SU-DHL-6 (cell line): ENCODE measurements around the gene PACS1.

Experiments used
- H2AFZ ChIP-seq: fragments of 200-600 bp; sonication (generic); 2 replicates; pipeline ENCODE4 v1.6.1; 2014; ENCODE audit warnings: low read depth, mild to moderate bottlenecking, moderate library complexity, mixed read lengths, antibody characterized with exemption, low read length; ENCODE audit not compliant: severe bottlenecking
- H3F3A ChIP-seq: fragments of 200-600 bp; shearing (Covaris generic); 2 replicates; pipeline ENCODE4 v1.6.0; 2016; ENCODE audit warnings: antibody characterized with exemption, mild to moderate bottlenecking; ENCODE audit not compliant: insufficient read depth
- H3K27ac ChIP-seq: fragments of 200-600 bp; sonication (generic); 2 replicates; pipeline ENCODE4 v1.5.1; 2016; ENCODE audit warnings: low read depth, mild to moderate bottlenecking, low read length, moderate library complexity, mixed read lengths
- H3K27me3 ChIP-seq: fragments of 200-600 bp; sonication (generic), shearing (Covaris generic); 2 replicates; pipeline ENCODE4 v1.6.0; 2014; ENCODE audit warnings: mild to moderate bottlenecking, low read length
- H3K36me3 ChIP-seq: fragments of 200-600 bp; sonication (generic); 2 replicates; pipeline ENCODE4 v1.6.1; 2014; ENCODE audit warnings: mild to moderate bottlenecking, low read length, mixed read lengths
- H3K4me2 ChIP-seq: fragments of 300-600, 200-600 bp; shearing (Covaris generic), sonication (generic); 2 replicates; pipeline ENCODE4 v1.6.0; 2014; ENCODE audit warnings: low read length, low read depth, mild to moderate bottlenecking; ENCODE audit not compliant: poor library complexity, severe bottlenecking
- H3K4me3 ChIP-seq: fragments of 200-600 bp; sonication (generic); 2 replicates; pipeline ENCODE4 v1.5.1; 2014; ENCODE audit warnings: antibody characterized with exemption, low read length, mild to moderate bottlenecking, mixed read lengths; ENCODE audit not compliant: insufficient read depth, poor library complexity, severe bottlenecking
- H3K79me2 ChIP-seq: fragments of 200-600 bp; sonication (generic); 2 replicates; pipeline ENCODE4 v1.6.1; 2014; ENCODE audit warnings: mild to moderate bottlenecking, low read length, moderate library complexity; ENCODE audit not compliant: insufficient read depth
- H3K9ac ChIP-seq: fragments of 200-600 bp; sonication (generic); 2 replicates; pipeline ENCODE4 v1.7.0; 2014; ENCODE audit warnings: mild to moderate bottlenecking, low read length
- H3K9me2 ChIP-seq: fragments of 200-600 bp; sonication (generic); replicated peaks from 2 replicates; pipeline ENCODE4 v1.6.1; 2014; ENCODE audit warnings: low read length; ENCODE audit not compliant: insufficient read depth
- H3K9me3 ChIP-seq: fragments of 200-600 bp; sonication (generic); 2 replicates; pipeline ENCODE4 v1.6.1; 2014; ENCODE audit warnings: low read length, mixed read lengths; ENCODE audit not compliant: insufficient read depth
- H4K20me1 ChIP-seq: fragments of 200-600 bp; sonication (generic); 2 replicates; pipeline ENCODE4 v1.6.1; 2014; ENCODE audit warnings: low read depth, mild to moderate bottlenecking, antibody characterized with exemption, low read length, moderate library complexity, mixed read lengths
- EZH2phosphoT487 ChIP-seq: fragments of 200-600 bp; sonication (generic), shearing (Covaris generic); conservative IDR thresholded peaks from 2 replicates; pipeline ENCODE4 v1.6.1; 2018; ENCODE audit warnings: mild to moderate bottlenecking, antibody characterized with exemption, low read length, moderate library complexity, mixed read lengths
- TF ChIP-seq, protein P1 (sequence below): fragments of 200-600 bp; sonication (generic); IDR thresholded peaks from one replicate; pipeline ENCODE4 v1.5.1; 2017; ENCODE audit warnings: antibody characterized with exemption, mild to moderate bottlenecking, low read length, moderate library complexity; ENCODE audit not compliant: insufficient read depth, poor library complexity, severe bottlenecking

Gene PACS1

DNA sequence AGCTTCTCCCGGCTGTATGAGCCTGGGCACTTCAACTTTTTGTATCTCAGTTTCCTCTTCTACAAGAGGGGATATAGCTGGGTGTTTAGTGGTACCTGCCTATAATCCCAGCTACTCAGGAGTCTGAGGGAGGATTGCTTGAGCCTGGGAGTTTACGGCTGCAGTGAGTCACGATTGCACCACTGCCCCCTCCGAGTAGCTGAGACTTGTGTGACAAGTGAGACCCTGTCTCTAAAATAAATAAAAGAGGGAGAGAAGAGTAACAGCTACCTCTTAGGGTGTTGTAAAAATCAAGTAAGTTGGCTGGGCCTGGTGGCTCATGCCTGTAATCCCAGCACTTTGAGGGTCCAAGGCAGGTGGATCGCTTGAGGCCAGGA, 33.8 kb upstream of the PACS1 start:
- H4K20me1 ChIP-seq, result no peaks in the 10 kb centered on the region
- no peak overlapping the region for H3K4me2 ChIP-seq
- no peaks in the 10 kb centered on the region for H3K79me2 ChIP-seq
- no peaks in the 10 kb centered on the region for H3K9me2 ChIP-seq
- H3K4me3 ChIP-seq, result no peak overlapping the region
- no peak overlapping the region for H3K9ac ChIP-seq
- no peaks in the 10 kb centered on the region for H3K36me3 ChIP-seq
- no peaks in the 10 kb centered on the region for H3F3A ChIP-seq
- TF ChIP-seq EZH2phosphoT487, result no peak
- TF ChIP-seq, protein P1, sequence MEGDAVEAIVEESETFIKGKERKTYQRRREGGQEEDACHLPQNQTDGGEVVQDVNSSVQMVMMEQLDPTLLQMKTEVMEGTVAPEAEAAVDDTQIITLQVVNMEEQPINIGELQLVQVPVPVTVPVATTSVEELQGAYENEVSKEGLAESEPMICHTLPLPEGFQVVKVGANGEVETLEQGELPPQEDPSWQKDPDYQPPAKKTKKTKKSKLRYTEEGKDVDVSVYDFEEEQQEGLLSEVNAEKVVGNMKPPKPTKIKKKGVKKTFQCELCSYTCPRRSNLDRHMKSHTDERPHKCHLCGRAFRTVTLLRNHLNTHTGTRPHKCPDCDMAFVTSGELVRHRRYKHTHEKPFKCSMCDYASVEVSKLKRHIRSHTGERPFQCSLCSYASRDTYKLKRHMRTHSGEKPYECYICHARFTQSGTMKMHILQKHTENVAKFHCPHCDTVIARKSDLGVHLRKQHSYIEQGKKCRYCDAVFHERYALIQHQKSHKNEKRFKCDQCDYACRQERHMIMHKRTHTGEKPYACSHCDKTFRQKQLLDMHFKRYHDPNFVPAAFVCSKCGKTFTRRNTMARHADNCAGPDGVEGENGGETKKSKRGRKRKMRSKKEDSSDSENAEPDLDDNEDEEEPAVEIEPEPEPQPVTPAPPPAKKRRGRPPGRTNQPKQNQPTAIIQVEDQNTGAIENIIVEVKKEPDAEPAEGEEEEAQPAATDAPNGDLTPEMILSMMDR, result no peak
- H3K9me3 ChIP-seq, result no peaks in the 10 kb centered on the region
- no peak overlapping the region for H3K27ac ChIP-seq
- H2AFZ ChIP-seq, result no peak overlapping the region
- H3K27me3 ChIP-seq, result no peaks in the 10 kb centered on the region

- no peaks in the 10 kb centered on the region for H4K20me1 ChIP-seq
- H3K9me2 ChIP-seq, result no peaks in the 10 kb centered on the region
- no peak overlapping the region for H3K9ac ChIP-seq
- no peaks in the 10 kb centered on the region for H3K36me3 ChIP-seq
- no peaks in the 10 kb centered on the region for H3K27me3 ChIP-seq
- no peak overlapping the region for H3K27ac ChIP-seq
- no peak overlapping the region for H3K4me3 ChIP-seq
- H3F3A ChIP-seq, result no peaks in the 10 kb centered on the region
- no peaks in the 10 kb centered on the region for H3K79me2 ChIP-seq
- no peak for TF ChIP-seq EZH2phosphoT487
- TF ChIP-seq, protein P1, result no peak
- no peaks in the 10 kb centered on the region for H3K9me3 ChIP-seq
- H2AFZ ChIP-seq, result no peak overlapping the region
- no peak overlapping the region for H3K4me2 ChIP-seq
Measured at GRCh38 chr11:66037327-66037726, 32.7 kb upstream of the PACS1 start.

DNA sequence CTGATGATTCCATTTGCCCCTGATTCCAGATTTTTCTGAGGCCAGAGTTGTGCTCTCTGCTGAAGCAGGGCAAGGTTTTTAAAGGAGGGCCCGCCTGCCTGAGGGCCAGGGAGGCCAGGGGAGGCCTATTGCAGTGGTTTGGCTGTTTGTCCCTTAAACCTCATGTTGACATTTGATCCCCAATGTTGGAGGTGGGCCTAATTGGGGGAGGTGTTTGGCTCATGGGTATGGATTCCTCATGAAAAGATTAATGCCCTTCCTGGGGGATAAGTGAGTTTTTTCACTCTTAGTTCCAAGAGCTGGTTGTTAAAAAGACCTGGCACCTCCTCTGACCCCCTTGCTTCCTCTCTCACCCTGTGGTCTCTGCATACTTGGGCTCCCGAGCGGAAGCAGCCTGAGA, 30.3 kb upstream of the PACS1 start:
- Histone ChIP-seq H3K36me3 (no peaks in the 10 kb centered on the region), H3K4me3 (no peak overlapping the region), H3K9me3 (no peaks in the 10 kb centered on the region), H3K27ac (no peak overlapping the region), H3K79me2 (no peaks in the 10 kb centered on the region), H4K20me1 (no peaks in the 10 kb centered on the region), H3K4me2 (no peak overlapping the region), H3K27me3 (no peaks in the 10 kb centered on the region), H3K9me2 (no peaks in the 10 kb centered on the region), H2AFZ (no peak overlapping the region), H3F3A (no peaks in the 10 kb centered on the region), H3K9ac (no peak overlapping the region)
- TF ChIP-seq EZH2phosphoT487, result no peak
- TF ChIP-seq, protein P1, result no peak
